GM19463 (cell line): Measurements from ENCODE around the gene KNCN.

Source experiments
- ATAC-seq: cut with Tn5 transposase; IDR thresholded peaks from one replicate; pipeline ENCODE4 v1.9.1; 2021; ENCODE audit warnings: mild to moderate bottlenecking, moderate library complexity; ENCODE audit not compliant: unreplicated experiment

The KNCN gene

DNA sequence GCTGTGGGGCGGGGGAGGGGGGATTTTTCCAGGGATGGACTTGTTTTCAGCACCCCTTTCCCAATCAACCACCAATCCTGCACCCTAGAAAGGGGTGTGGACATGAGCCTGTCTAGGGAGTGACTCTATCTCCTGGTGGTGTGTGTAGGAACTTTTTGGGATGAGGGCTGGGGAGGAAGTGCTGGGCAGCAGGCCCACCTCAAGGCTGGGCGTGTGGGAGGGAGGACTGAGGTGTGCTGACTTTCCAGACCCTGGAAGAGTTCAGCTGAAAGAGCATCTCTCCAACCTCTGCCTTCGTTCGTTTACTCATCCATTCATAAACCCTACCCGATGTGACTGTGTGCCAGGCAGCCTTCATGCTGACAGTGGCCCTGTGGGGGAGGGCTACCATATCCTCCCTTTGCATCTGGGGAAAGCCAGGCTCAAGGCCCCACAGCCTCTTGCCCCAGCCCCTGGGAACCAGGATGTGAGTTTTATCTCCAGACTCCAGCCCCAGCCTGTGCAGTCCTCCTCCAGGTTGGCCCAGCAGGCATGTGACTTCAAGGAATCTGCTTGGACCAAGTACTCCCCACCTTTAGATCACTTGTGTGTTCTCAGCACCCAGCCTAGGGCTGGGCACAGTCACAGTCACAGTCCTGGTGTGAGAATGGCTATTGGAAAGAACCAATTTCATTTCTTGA, 6.7 kb downstream of the KNCN start:
- no peak for ATAC-seq

DNA sequence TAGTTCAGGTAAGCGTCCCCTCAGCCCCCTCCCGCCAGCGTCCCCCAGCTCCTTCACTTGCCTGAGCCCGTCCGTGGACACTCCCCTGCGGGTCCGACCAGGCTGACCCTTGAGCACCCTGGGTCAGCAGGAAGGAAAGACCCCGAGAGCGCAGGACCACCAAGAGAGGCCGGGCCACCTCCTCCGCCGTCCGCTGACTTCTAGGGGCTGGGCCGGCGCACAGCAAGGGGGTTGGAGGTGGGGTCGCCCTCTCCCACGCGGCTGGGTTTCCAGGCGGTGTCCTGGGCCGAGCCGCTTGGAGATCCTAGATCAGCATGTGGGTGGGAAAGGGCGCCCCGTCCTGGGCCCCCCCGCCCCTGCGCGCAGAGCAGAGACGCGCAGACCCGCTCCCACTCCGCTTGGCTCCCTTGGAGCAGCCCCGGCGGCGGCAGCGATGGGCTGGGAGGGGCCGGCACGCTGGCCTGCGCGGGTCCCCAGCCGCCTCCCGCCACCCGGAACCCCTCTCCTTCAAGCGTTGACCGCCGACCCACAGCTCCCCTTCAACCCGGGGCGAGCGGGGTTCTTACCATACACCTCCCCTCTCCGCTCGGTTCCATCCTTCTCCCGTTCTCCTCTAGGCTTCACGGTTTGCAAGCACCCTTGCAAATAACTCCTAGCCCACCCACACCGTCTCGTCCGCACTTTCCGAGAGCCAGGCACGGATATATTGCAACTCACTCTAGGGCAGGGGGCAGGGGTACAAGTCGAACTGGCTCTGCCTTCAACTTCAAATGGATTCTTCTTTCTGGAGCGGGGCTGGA, 7.5 kb downstream of the KNCN start:
- ATAC-seq, result no peak

DNA sequence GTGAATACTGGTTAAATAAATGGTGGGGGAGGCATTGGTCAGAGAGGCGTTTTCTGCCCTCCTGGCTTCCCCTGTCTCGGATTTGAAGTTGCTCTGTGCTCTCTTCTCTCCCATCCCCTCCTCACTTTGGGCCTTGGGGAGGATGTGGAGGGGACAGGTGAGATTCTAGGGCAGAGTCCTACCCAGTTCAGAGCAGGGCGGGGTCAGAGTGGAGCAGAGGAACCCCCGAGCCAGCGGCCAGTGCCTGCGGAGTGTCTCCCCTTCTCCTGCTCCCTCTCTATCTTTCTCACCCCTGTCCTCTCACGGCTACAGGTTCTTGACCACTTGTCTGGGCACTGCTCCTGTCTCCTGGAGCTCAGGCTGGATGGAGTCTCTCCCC, 8.1 kb downstream of the KNCN start:
- no peak for ATAC-seq

DNA sequence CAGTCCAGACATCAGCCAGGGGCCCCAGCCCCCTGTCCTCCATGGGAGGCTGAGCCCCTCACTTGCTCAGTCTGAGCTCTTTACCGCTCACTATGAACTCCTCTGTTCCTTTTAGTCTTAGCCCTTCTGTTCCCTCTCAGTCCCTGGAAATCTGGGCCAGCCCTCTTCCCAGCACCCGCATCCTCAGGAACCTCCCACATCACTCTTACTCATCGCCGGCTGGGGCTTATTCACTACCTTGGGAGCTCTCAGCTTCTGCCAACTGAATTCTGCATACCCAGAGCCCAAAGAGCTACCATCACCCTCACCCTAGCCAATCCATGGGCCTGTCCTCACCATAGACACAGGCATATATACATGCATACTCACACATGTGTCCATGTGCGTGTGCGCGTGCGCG, 11.5 kb downstream of the KNCN start:
- ATAC-seq, result no peak

- no peak for ATAC-seq
Observed at GRCh38 chr1:46538147-46538546, 13.3 kb downstream of the KNCN start.

DNA sequence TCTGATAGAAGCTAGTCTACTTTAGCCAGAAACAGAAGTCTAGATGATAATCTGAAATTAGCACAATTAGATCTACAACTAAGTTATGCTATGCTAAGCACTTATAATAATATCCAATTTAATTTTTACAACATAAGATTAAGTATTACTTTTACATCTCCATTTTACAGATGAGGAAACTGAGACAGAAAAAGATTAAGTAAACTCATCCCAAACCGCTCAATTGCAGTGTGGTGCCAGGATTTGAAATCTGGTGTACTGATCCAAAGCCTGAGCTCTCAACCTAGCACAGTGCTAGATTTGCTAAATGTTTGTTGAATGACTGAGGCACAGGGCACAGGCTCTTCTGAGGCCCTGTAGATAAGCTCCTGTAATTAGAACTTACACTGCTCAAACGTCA, 13.8 kb downstream of the KNCN start:
- no peak for ATAC-seq

DNA sequence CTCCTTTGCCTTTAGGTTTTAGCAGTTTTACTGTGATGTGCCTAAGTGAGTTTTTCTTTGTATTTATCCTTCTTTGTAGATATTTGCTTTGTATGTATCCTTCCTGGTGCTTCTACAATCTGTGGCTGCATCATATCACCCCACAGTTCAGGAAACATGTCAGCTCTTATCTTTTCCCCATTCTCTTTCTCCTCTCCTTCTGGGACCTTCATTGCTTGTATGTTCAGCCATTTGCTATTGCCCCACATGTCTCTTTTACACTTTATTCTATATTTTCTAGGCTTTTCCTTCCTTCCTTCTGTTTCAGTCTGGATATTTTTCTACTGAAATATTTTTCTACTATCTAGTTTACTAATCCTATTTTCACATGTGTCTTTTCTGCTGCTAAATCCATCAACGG, 14.9 kb downstream of the KNCN start:
- no peak for ATAC-seq

DNA sequence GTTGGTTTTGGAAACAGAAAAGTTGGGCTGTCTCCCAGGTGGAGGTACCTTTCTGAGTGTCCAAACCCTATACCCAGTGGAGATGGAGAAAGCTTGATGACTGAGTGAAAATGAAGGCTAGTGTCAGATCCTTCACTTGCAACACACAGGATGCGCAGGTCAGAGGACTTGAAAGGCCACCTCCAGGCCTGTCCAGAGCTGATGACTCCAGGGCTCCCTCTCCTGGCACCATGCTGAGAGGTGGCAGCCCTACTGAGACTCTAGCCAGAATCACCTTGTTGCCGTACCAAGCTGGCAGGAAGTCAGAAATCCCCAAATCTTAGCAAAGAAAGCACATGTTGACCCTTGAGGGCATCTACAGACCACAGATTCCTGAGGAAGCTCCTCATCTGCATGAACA, 16.4 kb downstream of the KNCN start:
- no peak for ATAC-seq

DNA sequence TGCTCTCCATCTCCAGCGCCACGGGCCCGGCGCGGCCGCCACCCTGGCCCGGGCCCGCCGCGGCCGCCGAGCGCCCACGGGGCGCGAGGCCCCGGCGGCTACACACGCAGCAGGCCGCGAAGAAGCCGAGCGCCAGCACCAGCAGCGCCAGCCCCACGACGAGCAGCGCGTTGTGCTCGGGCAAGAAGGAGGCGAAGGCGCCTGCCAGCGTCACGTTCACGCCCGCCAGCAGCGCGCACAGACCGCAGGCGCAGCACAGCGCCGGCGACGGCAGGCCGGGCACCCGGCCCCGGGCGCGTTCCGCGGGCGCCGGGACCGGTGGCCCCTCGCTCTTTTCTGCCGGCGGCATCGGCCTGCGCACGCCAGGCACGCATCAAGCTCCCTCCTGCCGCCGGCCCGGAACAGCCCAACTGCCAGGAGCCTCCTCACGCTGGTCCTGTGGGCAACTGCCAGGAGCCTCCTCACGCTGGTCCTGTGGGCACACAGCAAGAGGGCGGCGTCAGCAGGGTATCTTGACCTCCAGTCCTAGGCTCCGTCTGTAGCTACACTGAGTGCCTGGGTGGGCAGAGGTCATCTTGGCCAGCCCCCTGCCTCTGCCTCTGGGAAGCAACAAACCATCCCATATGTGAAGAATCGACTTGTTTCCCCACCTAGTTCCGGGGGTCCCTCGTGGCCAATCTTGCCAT, 18.1 kb downstream of the KNCN start:
- no peak for ATAC-seq

GRCh38 chr1:46532498-46533178, 18.8 kb downstream of the KNCN start:
- ATAC-seq, result no peak

- ATAC-seq, result no peak
Observed at GRCh38 chr1:46532095-46532494, 19.4 kb downstream of the KNCN start.

- ATAC-seq, result no peak
Observed at GRCh38 chr1:46530791-46531409, 20.5 kb downstream of the KNCN start.

- no peak for ATAC-seq
Observed at GRCh38 chr1:46530311-46530710, 21.1 kb downstream of the KNCN start.

GRCh38 chr1:46529031-46529630, 22.3 kb downstream of the KNCN start:
- no peak for ATAC-seq

DNA sequence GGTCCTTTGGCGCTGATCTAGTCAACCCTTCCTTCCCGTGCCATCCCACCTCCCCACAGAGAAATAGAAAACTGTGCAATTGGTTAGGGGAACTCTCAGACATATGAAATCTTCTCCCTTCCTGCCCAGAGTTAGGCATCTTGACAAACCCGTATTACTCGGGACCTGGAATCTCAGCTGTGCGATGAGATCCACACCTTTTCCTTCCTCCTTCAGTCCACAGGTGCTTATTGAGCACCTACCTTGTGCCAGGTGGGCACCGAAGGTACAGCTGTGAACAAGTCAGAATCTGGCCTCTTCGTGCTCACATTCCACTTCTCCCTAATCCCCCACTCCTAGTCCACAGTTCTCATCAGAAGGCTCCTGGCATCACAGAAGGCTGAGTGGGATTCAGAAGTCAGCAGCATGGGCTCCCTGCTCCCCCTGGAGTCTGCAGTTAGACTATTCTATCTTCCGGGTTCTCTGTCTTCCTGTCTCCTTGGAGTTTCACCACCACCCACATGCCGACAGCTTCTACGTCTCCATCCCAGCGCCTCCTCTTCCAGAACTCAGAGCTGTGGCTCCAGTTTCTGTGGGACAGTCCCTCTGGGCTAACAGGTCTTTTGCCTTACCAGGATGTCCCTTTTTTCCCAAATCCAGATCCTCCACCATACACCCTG, 23.0 kb downstream of the KNCN start:
- ATAC-seq, result no peak

- ATAC-seq, result no peak
Observed at GRCh38 chr1:46527474-46528296, 23.8 kb downstream of the KNCN start.

- no peak for ATAC-seq
Observed at GRCh38 chr1:46526691-46527291, 24.7 kb downstream of the KNCN start.

- ATAC-seq, result no peak
Observed at GRCh38 chr1:46526013-46526690, 25.3 kb downstream of the KNCN start.
